Femur (tissue), 1 donor: Measurements from ENCODE around the gene MARS2.
A peak's percentile ranks its signal among the peaks of the same experiment; 100 is the strongest.
"Not testable (repeated sequence)": the region's sequence is repeated elsewhere in the genome, so short reads cannot be mapped to it uniquely, and the experiment has no call there.

Source experiments
- DNase-seq: peaks from one replicate; pipeline ENCODE4 v3.0.0-alpha.2; 2017

MARS2 gene

GRCh38 chr2:197705121-197705911 is at the start of gene MARS2:
TSS of gene MARS2 (plus strand) at chr2:197705369. CDS start at chr2:197705406, 37 bp downstream.
- peak; percentile 97 for DNase-seq

- no peak for DNase-seq
Observed at GRCh38 chr2:197657562-197657961, 47.6 kb upstream of the MARS2 start.

GRCh38 chr2:197661626-197662025 is 43.5 kb upstream of the MARS2 start:
- DNase-seq: no peak

GRCh38 chr2:197666277-197666676 is 38.9 kb upstream of the MARS2 start:
- no peak for DNase-seq

- DNase-seq: no peak
Observed at GRCh38 chr2:197668296-197668695, 36.9 kb upstream of the MARS2 start.

GRCh38 chr2:197669077-197669476 is 36.1 kb upstream of the MARS2 start:
- no peak for DNase-seq

GRCh38 chr2:197672371-197672893 is 32.7 kb upstream of the MARS2 start:
- DNase-seq: no peak

GRCh38 chr2:197673106-197673505 is 32.1 kb upstream of the MARS2 start:
- peak; percentile 20 for DNase-seq

- DNase-seq: no peak
Observed at GRCh38 chr2:197673606-197674005, 31.6 kb upstream of the MARS2 start.

GRCh38 chr2:197674060-197674459 is 31.1 kb upstream of the MARS2 start:
- DNase-seq: no peak

- DNase-seq: peak; percentile 24
Observed at GRCh38 chr2:197674591-197674990, 30.6 kb upstream of the MARS2 start.

- DNase-seq: peak; percentile 21
Observed at GRCh38 chr2:197675246-197675645, 29.9 kb upstream of the MARS2 start, which contains the start of gene RFTN2. TSS of gene RFTN2 (minus strand) at chr2:197675587. CDS start at chr2:197675458, 129 bp downstream.

GRCh38 chr2:197675711-197676188 is 29.4 kb upstream of the MARS2 start:
- DNase-seq: peak; percentile 88

GRCh38 chr2:197677056-197677455 is 28.1 kb upstream of the MARS2 start:
- DNase-seq: no peak

- no peak for DNase-seq
Observed at GRCh38 chr2:197677483-197677882, 27.7 kb upstream of the MARS2 start.

GRCh38 chr2:197695206-197695605 is 10.0 kb upstream of the MARS2 start:
- not testable (repeated sequence) for DNase-seq

- not testable (repeated sequence) for DNase-seq
Observed at GRCh38 chr2:197695971-197696370, 9.2 kb upstream of the MARS2 start.

GRCh38 chr2:197696571-197696970 is 8.6 kb upstream of the MARS2 start:
- not testable (repeated sequence) for DNase-seq

- DNase-seq: not testable (repeated sequence)
Observed at GRCh38 chr2:197699724-197700123, 5.4 kb upstream of the MARS2 start.

GRCh38 chr2:197700960-197701359 is 4.2 kb upstream of the MARS2 start:
- no peak for DNase-seq

GRCh38 chr2:197704434-197705120 is 592 bp upstream of the MARS2 start:
- DNase-seq: no peak

GRCh38 chr2:197705912-197706838 is 1.0 kb downstream of the MARS2 start:
- DNase-seq: peak; percentile 41

GRCh38 chr2:197706839-197707207 is 1.7 kb downstream of the MARS2 start:
- DNase-seq: no peak
